Colonic mucosa (tissue), 4 donors: ENCODE data around the gene EPSTI1. TPM values are rescaled to one million over a fixed set of nuclear protein-coding genes. Genes with fewer than 3 reads are reported as not detected.

Experiments used
- DNase-seq: peaks from one replicate; pipeline ENCODE4 v3.0.0-alpha.2; 2020
- H3K27ac ChIP-seq: fragments of 200-600 bp; one replicate; pipeline ENCODE4 v1.8.0; 2021
- H3K27me3 ChIP-seq: fragments of 200-600 bp; one replicate; pipeline ENCODE4 v1.8.0; 2021
- H3K36me3 ChIP-seq: fragments of 200-600 bp; one replicate; pipeline ENCODE4 v1.8.0; 2021
- H3K4me1 ChIP-seq: fragments of 200-600 bp; one replicate; pipeline ENCODE4 v1.8.0; 2021; ENCODE audit warnings: mild to moderate bottlenecking
- H3K4me3 ChIP-seq: fragments of 200-600 bp; one replicate; pipeline ENCODE4 v1.8.0; 2021
- H3K9ac ChIP-seq, 2 donors: one replicate each; pipeline ENCODE4 v1.7.0; 2013; ENCODE audit warnings: control low read depth in 2 of 2, low read depth in 2 of 2, low read length in 2 of 2
- H3K9me3 ChIP-seq: fragments of 200-600 bp; one replicate; pipeline ENCODE4 v1.8.0; 2021
- intact Hi-C: fragments of 100-400 bp; cut with DNase I; formaldehyde crosslinking; loops from one replicate; pipeline ENCODE4 v1.14.1; 2022
- total RNA-seq, 2 donors: library from RNA; stranded (reverse); fragmentation: NEBNext Ultra II Directional in 1 of 2; extraction: Animal tissue kit (Norgen Biotek cat#: 25700) in 1 of 2; gene quantifications; one replicate each; pipeline ENCODE4 v1.2.1, GENCODE V29; 2021
- TF ChIP-seq, protein P1 (sequence below): fragments of 200-600 bp; IDR thresholded peaks from one replicate; pipeline ENCODE4 v1.8.0; 2022; ENCODE audit warnings: antibody characterized with exemption, mild to moderate bottlenecking
- donor health status: healthy.
- donor health status: DM: no; HTN: no; CAD: no.
- donor health status: DM: no; HTN: no; CAD: no.

Gene EPSTI1
- total RNA-seq, 2 donors from 2014 or later, result 5.4 to 16.8 TPM

DNA sequence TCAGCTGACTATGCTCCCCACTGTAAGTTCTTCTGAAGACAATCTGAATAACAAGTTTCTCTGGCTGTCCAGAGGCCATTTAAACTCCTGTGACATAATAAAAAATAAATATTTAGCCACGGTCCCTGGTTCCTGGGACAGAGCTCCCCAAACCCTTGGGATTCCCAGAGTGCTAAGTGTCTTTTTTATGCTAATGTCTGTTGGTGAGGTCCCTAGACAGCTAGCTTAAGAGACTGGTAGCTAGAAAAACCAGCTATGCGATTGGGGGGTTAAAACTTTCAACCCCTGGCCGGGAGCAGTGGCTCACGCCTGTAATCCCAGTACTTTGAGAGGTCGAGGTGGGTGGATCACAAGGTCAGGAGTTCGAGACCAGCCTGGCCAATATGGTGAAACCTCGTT lies 5.9 kb downstream of the EPSTI1 start:
- intact Hi-C loops, result no loop called here
- Histone ChIP-seq H3K4me1 (peaks cover 8% of the 10 kb centered on the region), H3K36me3 (no peaks in the 10 kb centered on the region), H3K27ac (peak overlapping the region; percentile 76), H3K9me3 (no peaks in the 10 kb centered on the region), H3K27me3 (no peaks in the 10 kb centered on the region), H3K9ac (peak overlapping the region in 1 of 2 donors; percentile 59), H3K4me3 (no peak overlapping the region)
- DNase-seq, result no peak
- TF ChIP-seq, protein P1, sequence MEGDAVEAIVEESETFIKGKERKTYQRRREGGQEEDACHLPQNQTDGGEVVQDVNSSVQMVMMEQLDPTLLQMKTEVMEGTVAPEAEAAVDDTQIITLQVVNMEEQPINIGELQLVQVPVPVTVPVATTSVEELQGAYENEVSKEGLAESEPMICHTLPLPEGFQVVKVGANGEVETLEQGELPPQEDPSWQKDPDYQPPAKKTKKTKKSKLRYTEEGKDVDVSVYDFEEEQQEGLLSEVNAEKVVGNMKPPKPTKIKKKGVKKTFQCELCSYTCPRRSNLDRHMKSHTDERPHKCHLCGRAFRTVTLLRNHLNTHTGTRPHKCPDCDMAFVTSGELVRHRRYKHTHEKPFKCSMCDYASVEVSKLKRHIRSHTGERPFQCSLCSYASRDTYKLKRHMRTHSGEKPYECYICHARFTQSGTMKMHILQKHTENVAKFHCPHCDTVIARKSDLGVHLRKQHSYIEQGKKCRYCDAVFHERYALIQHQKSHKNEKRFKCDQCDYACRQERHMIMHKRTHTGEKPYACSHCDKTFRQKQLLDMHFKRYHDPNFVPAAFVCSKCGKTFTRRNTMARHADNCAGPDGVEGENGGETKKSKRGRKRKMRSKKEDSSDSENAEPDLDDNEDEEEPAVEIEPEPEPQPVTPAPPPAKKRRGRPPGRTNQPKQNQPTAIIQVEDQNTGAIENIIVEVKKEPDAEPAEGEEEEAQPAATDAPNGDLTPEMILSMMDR, result no peak

DNA sequence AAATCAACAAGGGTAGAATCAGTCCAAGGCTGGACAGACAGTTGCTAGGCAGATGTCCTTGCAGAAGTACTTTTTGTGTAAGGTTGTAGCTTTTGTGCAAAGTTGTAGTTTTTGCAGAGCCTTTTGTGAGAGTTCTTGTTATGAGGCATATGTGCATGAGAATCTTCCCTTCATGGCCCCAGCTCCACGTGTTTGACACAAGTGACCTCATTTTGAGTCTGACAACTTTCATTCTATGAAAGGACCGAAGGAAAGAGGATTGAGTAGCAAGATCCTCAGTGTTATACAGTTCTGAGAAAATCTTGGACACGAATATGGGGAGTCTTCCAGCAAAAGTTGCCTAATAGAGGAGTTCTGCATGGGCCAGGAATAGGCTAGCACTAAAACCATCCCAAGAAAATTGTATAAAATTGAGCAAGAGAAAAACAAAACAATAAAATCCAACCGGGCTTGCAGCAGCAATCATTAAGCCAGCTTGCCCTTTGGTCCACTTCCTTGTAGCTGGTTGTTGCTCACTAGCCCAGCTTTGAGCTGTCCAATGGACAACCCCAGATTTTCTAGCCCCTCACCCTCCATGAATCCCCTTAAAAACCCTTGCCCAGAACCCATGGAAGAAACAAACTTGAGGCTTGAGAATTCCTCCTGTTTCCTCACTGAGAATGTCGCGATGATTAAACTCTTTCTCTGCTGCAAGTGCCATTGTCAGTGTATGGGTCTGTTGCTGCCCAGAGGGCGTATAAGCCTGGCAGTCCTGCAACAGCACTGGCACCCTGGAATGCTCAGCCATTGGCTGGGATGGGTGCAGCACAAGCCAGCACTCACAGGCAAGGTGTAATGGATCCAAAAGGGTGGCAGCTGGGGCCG lies 6.5 kb downstream of the EPSTI1 start:
- TF ChIP-seq, protein P1, result no peak
- no peak overlapping the region for H3K4me3 ChIP-seq
- intact Hi-C loops, result no loop called here

DNA sequence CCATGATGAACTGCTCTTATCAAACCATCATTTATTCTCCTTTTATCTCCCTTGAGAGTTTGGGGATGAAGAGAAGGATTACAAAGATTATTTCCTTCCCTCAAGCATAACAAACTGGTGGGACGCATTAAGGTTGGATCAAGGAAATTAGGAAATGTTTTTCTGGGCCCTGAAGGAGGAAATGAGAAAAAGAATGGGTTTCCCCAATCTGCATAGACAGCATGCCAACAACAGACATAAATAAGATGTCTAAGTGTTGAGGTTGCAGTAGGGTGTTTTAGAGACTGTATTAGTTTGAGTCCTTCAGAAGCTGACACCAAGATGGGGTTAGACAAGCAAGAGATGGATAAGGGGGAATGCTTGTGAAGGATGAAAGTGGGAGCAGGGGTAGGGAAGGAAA lies 7.3 kb downstream of the EPSTI1 start:
- no peaks in the 10 kb centered on the region for H3K36me3 ChIP-seq

More for the DNA sequence above, 6.5 kb downstream of the EPSTI1 start:
- Histone ChIP-seq H3K9ac (peak overlapping the region in 1 of 2 donors; percentile 59), H3K4me1 (peaks cover 8% of the 10 kb centered on the region), H3K36me3 (no peaks in the 10 kb centered on the region), H3K9me3 (no peaks in the 10 kb centered on the region), H3K27ac (peak overlapping the region; percentile 76), H3K27me3 (no peaks in the 10 kb centered on the region)
- peak; percentile 79 for DNase-seq

DNA sequence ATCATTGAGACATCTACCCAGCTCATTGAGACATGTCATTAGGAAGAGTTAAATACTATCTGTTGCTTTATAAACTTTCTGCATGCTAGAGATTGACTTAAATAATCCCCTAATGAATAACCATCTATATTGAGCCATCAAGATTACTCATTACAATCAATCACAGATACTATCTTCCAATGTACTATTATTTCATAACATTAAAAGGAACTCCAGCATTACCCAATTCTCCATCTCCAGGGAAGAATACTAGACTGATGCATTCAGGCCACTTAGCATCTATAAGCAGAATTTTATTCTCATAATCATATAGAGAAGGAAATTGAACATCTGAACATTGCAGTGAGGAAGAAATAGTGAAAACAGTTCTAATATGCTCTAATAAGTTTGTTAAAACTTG lies 8.0 kb downstream of the EPSTI1 start:
- intact Hi-C loops, result no loop called here
- TF ChIP-seq, protein P1, result no peak
- H3K9me3 ChIP-seq, result no peaks in the 10 kb centered on the region
- DNase-seq, result no peak
- no peak overlapping the region for H3K9ac ChIP-seq
- H3K36me3 ChIP-seq, result no peaks in the 10 kb centered on the region
- H3K27ac ChIP-seq, result no peak overlapping the region
- H3K4me1 ChIP-seq, result no peaks in the 10 kb centered on the region
- H3K4me3 ChIP-seq, result no peak overlapping the region
- H3K27me3 ChIP-seq, result no peaks in the 10 kb centered on the region

More for the DNA sequence above, 7.3 kb downstream of the EPSTI1 start:
- DNase-seq, result no peak
- no peaks in the 10 kb centered on the region for H3K9me3 ChIP-seq
- no peak overlapping the region for H3K4me3 ChIP-seq
- intact Hi-C loops, result no loop called here
- TF ChIP-seq, protein P1, result no peak
- H3K9ac ChIP-seq, result no peak overlapping the region
- H3K27ac ChIP-seq, result peak overlapping the region; percentile 76
- H3K4me1 ChIP-seq, result no peaks in the 10 kb centered on the region
- no peaks in the 10 kb centered on the region for H3K27me3 ChIP-seq

DNA sequence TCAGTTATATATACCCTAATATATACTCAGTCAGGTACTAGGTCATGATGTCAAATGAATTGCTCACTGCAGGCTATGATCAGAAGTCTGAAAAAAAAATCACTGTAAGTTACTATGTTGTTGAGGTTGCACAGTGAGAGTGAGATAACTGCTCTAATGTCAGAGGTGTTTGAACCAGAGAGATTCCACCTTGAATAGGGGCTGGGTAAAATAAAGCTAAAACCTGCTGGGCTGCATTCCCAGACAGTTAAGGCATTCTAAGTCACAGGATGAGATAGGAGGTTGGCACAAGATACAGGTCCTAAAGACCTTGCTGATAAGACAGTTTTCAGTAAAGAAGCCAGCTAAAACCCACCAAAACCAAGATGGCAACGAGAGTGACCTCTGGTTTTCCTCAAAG lies 10.2 kb downstream of the EPSTI1 start:
- Histone ChIP-seq H3K27ac (no peak overlapping the region), H3K4me1 (no peaks in the 10 kb centered on the region), H3K4me3 (no peak overlapping the region), H3K9me3 (no peaks in the 10 kb centered on the region), H3K27me3 (no peaks in the 10 kb centered on the region), H3K36me3 (no peaks in the 10 kb centered on the region), H3K9ac (no peak overlapping the region)
- DNase-seq, result peak; percentile 25
- TF ChIP-seq, protein P1, result no peak
- intact Hi-C loops, result no loop called here
